ENCODE data around the gene TAX1BP3. TPM values are rescaled to one million over a fixed set of nuclear protein-coding genes. Genes with fewer than 3 reads are reported as not detected.

TAX1BP3 gene
- total and polyA plus RNA-seq, 2 of the 4 experiments (the other 2 are of a cell fraction) = 146 to 176 TPM

DNA sequence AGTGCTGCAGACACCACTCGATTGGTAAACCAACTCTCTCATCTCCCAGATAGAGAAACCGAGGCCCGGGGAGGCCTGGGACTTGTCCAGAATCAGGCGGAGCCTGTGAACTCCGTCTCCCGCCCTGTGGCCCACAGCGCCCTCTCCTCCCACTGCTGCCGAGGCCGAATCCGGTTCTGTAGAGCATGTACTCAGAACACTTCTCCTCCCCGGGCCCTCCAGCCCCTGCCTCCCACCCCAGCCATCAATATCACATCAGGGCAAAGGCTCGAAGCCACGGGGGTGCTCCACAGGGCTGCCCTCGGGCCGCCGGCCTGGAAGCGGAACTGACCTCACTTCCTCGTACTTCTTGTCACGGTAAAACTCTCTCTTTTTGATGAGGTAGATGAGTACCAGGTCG lies 13.2 kb upstream of the TAX1BP3 start:
- WGBS, 2 experiments (ENCODE audit: extremely low coverage in 2 of 2, insufficient read length in 1 of 2) = 55% methylated on average over 3 of the region's 20 CpGs; no CpG with 5 or more reads in 1 of the 2 experiments
- Histone ChIP-seq H4K8ac (ENCODE audit: low read depth in 2 of 2, low read length in 2 of 2) (no peak overlapping the region), H2AK5ac (ENCODE audit: low read depth, low read length) (no peak overlapping the region), H3K14ac (replicated peaks; ENCODE audit: low read depth, low read length) (no peak overlapping the region), H2BK20ac (ENCODE audit: low read depth, low read length) (no peak overlapping the region), H3K27me3 (ENCODE audit: control insufficient read depth, insufficient read depth, low read length) (peaks cover 11% of the 10 kb centered on the region), H2BK120ac (ENCODE audit: low read depth, low read length) (no peak overlapping the region), H3K56ac (ENCODE audit: extremely low read depth, insufficient read depth, low read length) (no peak overlapping the region), H4K5ac (ENCODE audit: low read depth, low read length) (no peak overlapping the region), H4K91ac (ENCODE audit: insufficient read depth, low read depth, low read length) (no peak overlapping the region), H3K4me1 (ENCODE audit: control insufficient read depth, insufficient read depth, low read length) (no peaks in the 10 kb centered on the region), H3K4ac (ENCODE audit: low read depth, low read length) (no peak overlapping the region), H3K36me3 (ENCODE audit: control insufficient read depth, insufficient read depth, low read length) (no peaks in the 10 kb centered on the region), H3K18ac (ENCODE audit: low read depth, low read length) (no peak overlapping the region), H3K23ac (ENCODE audit: low read depth, low read length) (no peak overlapping the region), H2AK9ac (replicated peaks; ENCODE audit: low read depth, low read length, poor library complexity) (no peak overlapping the region), H3K4me2 (ENCODE audit: low read depth, low read length) (no peak overlapping the region), H3K79me1 (ENCODE audit: low read depth in 1 of 2, low read length in 2 of 2) (no peaks in the 10 kb centered on the region), H3K4me3 (ENCODE audit: insufficient read depth, low read depth, low read length) (no peak overlapping the region), H3K27ac (ENCODE audit: insufficient read depth, low read length) (no peak overlapping the region), H3K9ac (ENCODE audit: low read depth, low read length) (no peak overlapping the region), H4K20me1 (ENCODE audit: insufficient read depth, low read length) (no peaks in the 10 kb centered on the region), H3K9me3 (ENCODE audit: control insufficient read depth, insufficient read depth, low read length) (no peaks in the 10 kb centered on the region), H2BK15ac (ENCODE audit: low read depth, low read length) (no peak overlapping the region), H2AFZ (replicated peaks; ENCODE audit: low read length, poor library complexity) (no peak overlapping the region), H2BK5ac (ENCODE audit: low read depth, low read length, poor library complexity, severe bottlenecking) (no peak overlapping the region), H3K9me1 (ENCODE audit: insufficient read depth, low read length) (no peaks in the 10 kb centered on the region)
- no TSS peak for BruUV-seq (replicated peaks)
- ChIA-PET CTCF (no interaction called here), POLR2A (ENCODE audit: unreplicated experiment) (no interaction called here)
- dilution Hi-C loops (cut with HindIII; ENCODE audit: low sequenced_read_pairs, unreplicated experiment) (no loop called here), in situ Hi-C loops (cut with MboI; ENCODE audit: low sequenced_read_pairs) (no loop called here), intact Hi-C loops (cut with micrococcal nuclease) (loop anchor here (5.0 kb wide), 1 partner anchor 41 kb away; the partner anchor contains the start of gene HASPIN)
- no peak for ATAC-seq (ENCODE audit: low read depth)
- no peak for DNase-seq
- TF ChIP-seq, protein P1, sequence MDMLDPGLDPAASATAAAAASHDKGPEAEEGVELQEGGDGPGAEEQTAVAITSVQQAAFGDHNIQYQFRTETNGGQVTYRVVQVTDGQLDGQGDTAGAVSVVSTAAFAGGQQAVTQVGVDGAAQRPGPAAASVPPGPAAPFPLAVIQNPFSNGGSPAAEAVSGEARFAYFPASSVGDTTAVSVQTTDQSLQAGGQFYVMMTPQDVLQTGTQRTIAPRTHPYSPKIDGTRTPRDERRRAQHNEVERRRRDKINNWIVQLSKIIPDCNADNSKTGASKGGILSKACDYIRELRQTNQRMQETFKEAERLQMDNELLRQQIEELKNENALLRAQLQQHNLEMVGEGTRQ (IDR thresholded peaks at IDR 0.05; ENCODE audit: low read depth, low read length) = no peak
- TF ChIP-seq RAD21 (IDR thresholded peaks at IDR 0.05; ENCODE audit: low read length) (no peak), MAZ (IDR thresholded peaks at IDR 0.05; ENCODE audit: borderline replicate concordance, low read depth, low read length) (no peak), FOS (IDR thresholded peaks at IDR 0.05; ENCODE audit: low read depth, low read length) (no peak), SMC3 (IDR thresholded peaks at IDR 0.05; ENCODE audit: low read depth, low read length) (no peak), MAFK (IDR thresholded peaks at IDR 0.05; ENCODE audit: low read depth, low read length) (no peak), ELK1 (IDR thresholded peaks at IDR 0.05; ENCODE audit: borderline replicate concordance, low read depth, low read length) (no peak), BHLHE40 (IDR thresholded peaks at IDR 0.05; ENCODE audit: low read depth, low read length) (no peak), CEBPB (IDR thresholded peaks at IDR 0.05; ENCODE audit: low read depth, low read length) (no peak), POLR2A (IDR thresholded peaks at IDR 0.05; ENCODE audit: low read depth, low read length) (no peak)

Data from IMR-90 (cell line).